Nephron progenitor cell (in vitro differentiated cells): Measurements from ENCODE around the gene CPTP.
A peak's percentile ranks its signal among the peaks of the same experiment; 100 is the strongest.

Source experiments
- DNase-seq: peaks from one replicate; pipeline ENCODE4 v3.0.0; 2021
- H3K27ac Mint-ChIP-seq: 2 replicates; pipeline ENCODE4 v1.8.0; 2021; ENCODE audit warnings: mild to moderate bottlenecking, moderate library complexity, mixed read lengths
- H3K27me3 Mint-ChIP-seq: 2 replicates; pipeline ENCODE4 v1.8.0; 2021; ENCODE audit warnings: mild to moderate bottlenecking, low read depth, mixed read lengths; ENCODE audit not compliant: poor library complexity
- H3K36me3 Mint-ChIP-seq: 2 replicates; pipeline ENCODE4 v1.8.0; 2021; ENCODE audit warnings: low read depth, mixed read lengths
- H3K4me1 Mint-ChIP-seq: 2 replicates; pipeline ENCODE4 v1.8.0; 2021; ENCODE audit warnings: mixed read lengths
- H3K4me3 Mint-ChIP-seq: 2 replicates; pipeline ENCODE4 v1.8.0; 2021; ENCODE audit warnings: mild to moderate bottlenecking, moderate library complexity, mixed read lengths
- H3K9me3 Mint-ChIP-seq: 2 replicates; pipeline ENCODE4 v1.8.0; 2021; ENCODE audit warnings: mild to moderate bottlenecking, moderate library complexity, mixed read lengths
- CTCF ChIP-seq: fragments of 200-600 bp; sonication (generic); IDR thresholded peaks from 2 replicates; pipeline ENCODE4 v1.5.0; 2021; ENCODE audit warnings: antibody characterized with exemption

Gene CPTP

DNA sequence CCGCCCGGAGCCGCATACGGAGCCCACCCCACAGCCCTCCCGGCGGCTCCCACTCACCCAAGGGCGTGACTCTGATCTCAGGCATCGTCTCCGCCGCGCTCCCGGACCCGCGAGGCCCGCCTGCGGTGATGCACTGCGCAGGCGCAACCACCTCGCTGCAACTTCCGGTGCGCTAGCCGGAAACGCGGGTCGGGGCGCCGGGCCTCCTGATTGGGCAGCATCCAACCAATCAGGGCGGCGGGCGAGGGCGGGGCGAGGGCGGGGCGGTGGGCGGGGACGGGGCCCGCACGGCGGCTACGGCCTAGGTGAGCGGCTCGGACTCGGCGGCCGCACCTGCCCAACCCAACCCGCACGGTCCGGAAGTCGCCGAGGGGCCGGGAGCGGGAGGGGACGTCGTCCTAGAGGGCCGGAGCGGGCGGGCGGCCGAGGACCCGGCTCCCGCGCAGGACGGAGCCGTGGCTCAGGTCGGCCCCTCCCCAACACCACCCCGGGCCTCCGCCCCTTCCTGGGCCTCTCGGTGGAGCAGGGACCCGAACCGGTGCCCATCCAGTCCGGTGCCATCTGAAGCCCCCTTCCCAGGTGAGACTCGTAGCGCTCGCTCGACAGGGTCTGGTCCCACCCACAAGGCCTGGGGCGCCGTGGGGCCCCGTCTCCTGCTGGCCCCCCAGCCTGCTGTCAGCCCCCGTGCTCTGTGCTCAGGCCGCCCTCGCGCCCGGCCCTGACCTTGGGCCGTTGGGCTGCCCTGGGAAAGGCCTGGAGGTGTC is at the start of gene CPTP, which contains the start of gene INTS11:
Gene CPTP, plus strand, starts transcription at position 279 of the 764 bp plus-strand sequence. CDS start 2,109 bp downstream, outside the sequence.
Gene INTS11, minus strand, starts transcription at position 137 of the 764 bp plus-strand sequence. Its CDS starts 52 bp downstream, at position 85.
- DNase-seq, result peak; percentile 95
- H3K27ac Mint-ChIP-seq, result peak within 1 kb of the TSS; percentile 94
- TF ChIP-seq CTCF, result no peak
- peaks cover 26% of the 10 kb centered on the region for H3K4me1 Mint-ChIP-seq
- peak within 1 kb of the TSS; percentile 93 for H3K4me3 Mint-ChIP-seq
- peaks cover 7% of the 10 kb centered on the region for H3K27me3 Mint-ChIP-seq
- H3K36me3 Mint-ChIP-seq, result no peaks in the 10 kb centered on the region
- H3K9me3 Mint-ChIP-seq, result no peaks in the 10 kb centered on the region

DNA sequence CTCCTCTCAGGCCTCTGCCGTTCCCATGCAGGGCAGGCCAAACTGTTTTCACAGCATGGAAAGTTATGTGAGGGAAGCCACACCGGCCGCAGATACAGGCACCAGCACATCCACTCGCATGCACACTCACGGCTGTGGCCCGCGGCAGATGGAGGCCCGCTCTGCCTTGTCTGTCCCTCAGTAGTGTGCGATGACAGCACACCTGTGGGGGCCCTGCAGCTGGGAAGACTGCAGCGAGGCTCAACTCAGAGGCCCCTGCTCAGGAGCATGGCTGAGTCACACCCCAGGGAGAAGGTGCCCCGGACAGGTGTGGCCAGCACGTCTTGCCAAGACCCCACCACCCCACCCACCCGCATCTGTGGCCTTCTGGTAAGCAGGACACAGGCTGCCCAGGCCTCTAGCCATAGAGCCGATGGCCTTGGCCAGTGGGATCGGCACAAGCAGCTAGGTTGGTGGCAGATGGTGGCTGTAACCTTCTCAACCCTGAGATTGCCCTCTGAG is 49.6 kb upstream of the CPTP start:
- no peak for DNase-seq
- Mint-ChIP-seq H3K9me3 (no peaks in the 10 kb centered on the region), H3K4me1 (peaks cover 45% of the 10 kb centered on the region), H3K27me3 (peaks cover 3% of the 10 kb centered on the region), H3K27ac (no peak overlapping the region), H3K4me3 (peak overlapping the region; percentile 80), H3K36me3 (peaks cover 7% of the 10 kb centered on the region)
- no peak for TF ChIP-seq CTCF

DNA sequence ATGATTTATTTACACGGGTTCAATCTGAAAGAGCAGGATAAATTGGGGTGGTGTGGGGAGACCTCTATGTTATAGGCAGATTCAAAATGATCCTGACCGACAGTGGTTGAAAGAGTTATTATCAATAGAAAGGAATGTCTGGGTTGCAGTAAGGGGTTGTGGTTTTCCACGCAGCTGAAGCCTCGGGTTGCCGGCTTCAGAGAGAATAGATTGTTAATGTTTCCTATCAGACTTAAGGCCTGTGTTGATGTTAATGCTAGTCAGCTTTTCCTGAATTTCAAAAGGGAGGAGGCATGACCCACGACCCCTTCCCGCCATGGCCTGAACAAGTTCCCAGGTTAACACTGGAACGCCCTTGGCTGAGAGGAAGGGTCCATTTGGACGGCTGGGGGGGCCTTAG is 48.8 kb upstream of the CPTP start:
- Mint-ChIP-seq H3K4me1 (peaks cover 37% of the 10 kb centered on the region), H3K9me3 (no peaks in the 10 kb centered on the region), H3K27ac (no peak overlapping the region), H3K27me3 (no peaks in the 10 kb centered on the region), H3K4me3 (peak overlapping the region; percentile 15), H3K36me3 (no peaks in the 10 kb centered on the region)
- no peak for TF ChIP-seq CTCF
- no peak for DNase-seq

DNA sequence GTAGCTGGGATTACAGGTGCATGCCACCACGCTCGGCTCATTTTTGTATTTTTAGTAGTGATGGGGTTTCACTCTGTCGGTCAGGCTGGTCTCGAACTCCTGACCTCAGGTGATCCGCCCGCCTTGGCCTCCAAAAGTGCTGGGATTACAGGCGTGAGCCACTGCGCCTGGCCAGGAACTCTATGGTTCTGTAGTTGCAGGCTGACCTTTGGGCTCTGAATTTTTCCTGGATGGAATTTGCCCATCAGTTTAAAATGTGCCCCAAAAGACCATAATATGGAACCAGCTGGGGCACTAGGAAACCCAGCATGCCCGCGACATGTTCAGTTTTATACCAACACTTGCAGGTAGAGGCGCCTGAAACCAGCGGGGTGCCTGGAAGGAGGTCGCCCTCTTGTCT is 46.0 kb upstream of the CPTP start:
- Mint-ChIP-seq H3K27ac (no peak overlapping the region), H3K4me3 (no peak overlapping the region), H3K4me1 (peaks cover 26% of the 10 kb centered on the region), H3K9me3 (no peaks in the 10 kb centered on the region), H3K27me3 (no peaks in the 10 kb centered on the region), H3K36me3 (no peaks in the 10 kb centered on the region)
- no peak for DNase-seq
- no peak for TF ChIP-seq CTCF

DNA sequence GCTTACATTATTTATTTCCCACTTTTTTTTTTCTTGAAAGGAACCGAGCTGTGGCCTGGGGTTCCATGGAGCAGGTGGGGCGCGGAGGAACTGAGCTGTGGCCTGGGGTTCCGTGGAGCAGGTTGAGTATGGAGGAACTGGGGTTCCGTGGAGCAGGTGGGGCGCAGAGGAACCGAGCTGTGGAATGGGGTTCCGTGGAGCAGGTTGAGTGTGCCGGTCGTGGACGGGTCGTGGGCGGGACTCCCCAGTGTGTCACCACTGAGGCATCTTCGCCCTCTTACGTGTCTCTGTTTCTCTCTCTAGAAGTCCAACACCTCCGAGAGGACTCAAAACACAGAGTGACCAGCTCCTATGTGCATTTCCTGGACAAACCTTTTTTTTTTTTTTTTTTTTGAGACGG is 45.6 kb upstream of the CPTP start:
- Mint-ChIP-seq H3K4me1 (peaks cover 27% of the 10 kb centered on the region), H3K36me3 (no peaks in the 10 kb centered on the region), H3K9me3 (no peaks in the 10 kb centered on the region), H3K4me3 (no peak overlapping the region), H3K27ac (no peak overlapping the region), H3K27me3 (no peaks in the 10 kb centered on the region)
- no peak for DNase-seq
- no peak for TF ChIP-seq CTCF
